Heart left ventricle (tissue), 13 donors: ENCODE measurements around the gene NAPSA.

Source experiments
- POLR2A ChIP-seq, 2 donors: fragments of 450-650 bp; IDR thresholded peaks; one replicate each; pipeline ENCODE4 v1.6.1; 2017; ENCODE audit warnings: antibody characterized with exemption in 2 of 2, mild to moderate bottlenecking in 2 of 2, moderate library complexity in 2 of 2
- TF ChIP-seq, protein P1 (sequence below), 12 donors: fragments of 200-600 bp; sonication (generic) in 4 of 12; IDR thresholded peaks; one replicate each; pipeline versions ENCODE4 v1.5.0 to v1.8.0; 2018 to 2022; ENCODE audit warnings: antibody characterized with exemption in 12 of 12, mild to moderate bottlenecking in 5 of 12
- donor health status: ischemic (EF 13 %, LVEDD 7.1; RV severe dilation, severe dysfunction).
- donor health status: DM: no; HTN: yes; CAD: no.
- donor health status: DM: no; HTN: no; CAD: no.
- donor health status: ischemic (EF 25% LVEDD 6.9; RV normal size, moderate dysfunction).
- donor health status: ischemic (EF 25% LVEDD 5.7; RV mildly dilated, moderate dysfunction).
- donor health status: ischemic (EF 35%, LVEDD 5.7; RV mildly dilated, moderate dysfunction).
- donor health status: nonischemic (EF 11% LVEDD 7.7; RV severe dilation, severe dysfunction).
- donor health status: DM: yes; HTN: yes; CAD: no.
- donor health status: PGD.
- donor health status: ischemic (EF 29% LVEDD 5.4; RV normal size, mild dysfunction).
- donor health status: nonischemic (EF 23%, LVEDD 6.1; RV moderate dilation, normal function).

DNA sequence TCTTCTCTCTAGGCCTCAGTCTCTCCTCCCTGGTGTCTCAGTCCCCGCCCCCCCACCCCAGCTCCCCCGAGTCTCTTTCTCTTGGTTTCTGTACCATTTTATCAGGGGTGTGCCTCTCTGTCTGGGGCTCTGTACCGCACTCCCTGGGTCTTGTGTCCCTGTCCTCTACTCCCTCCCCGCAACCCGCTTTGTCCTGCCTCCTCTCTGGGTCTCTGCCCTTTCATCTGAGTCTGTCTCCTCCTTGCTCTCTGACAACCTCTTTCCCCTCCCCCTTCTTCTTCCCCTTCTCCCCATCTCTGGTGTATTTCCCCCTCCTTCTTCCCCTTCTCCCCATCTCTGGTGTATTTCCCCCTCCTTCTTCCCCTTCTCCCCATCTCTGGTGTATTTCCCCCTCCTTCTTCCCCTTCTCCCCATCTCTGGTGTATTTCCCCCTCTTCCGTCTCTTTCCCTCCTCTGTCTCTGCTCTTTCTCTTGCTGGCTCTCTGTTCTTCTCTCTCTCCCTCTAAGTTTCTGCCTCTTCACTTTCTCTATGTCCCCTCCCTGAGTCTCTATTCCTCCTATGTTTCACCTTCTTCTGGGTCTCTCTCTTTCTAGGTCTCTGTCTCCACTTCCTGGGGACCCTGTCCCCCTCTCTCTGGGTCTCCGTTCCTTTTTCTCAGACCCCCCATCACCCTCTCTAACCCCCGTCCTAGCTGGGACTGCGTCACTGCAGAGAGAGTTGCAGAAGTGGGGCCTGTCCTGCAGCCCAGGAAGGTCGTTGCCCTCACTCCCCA, 34.0 kb downstream of the NAPSA start:
- TF ChIP-seq, protein P1, sequence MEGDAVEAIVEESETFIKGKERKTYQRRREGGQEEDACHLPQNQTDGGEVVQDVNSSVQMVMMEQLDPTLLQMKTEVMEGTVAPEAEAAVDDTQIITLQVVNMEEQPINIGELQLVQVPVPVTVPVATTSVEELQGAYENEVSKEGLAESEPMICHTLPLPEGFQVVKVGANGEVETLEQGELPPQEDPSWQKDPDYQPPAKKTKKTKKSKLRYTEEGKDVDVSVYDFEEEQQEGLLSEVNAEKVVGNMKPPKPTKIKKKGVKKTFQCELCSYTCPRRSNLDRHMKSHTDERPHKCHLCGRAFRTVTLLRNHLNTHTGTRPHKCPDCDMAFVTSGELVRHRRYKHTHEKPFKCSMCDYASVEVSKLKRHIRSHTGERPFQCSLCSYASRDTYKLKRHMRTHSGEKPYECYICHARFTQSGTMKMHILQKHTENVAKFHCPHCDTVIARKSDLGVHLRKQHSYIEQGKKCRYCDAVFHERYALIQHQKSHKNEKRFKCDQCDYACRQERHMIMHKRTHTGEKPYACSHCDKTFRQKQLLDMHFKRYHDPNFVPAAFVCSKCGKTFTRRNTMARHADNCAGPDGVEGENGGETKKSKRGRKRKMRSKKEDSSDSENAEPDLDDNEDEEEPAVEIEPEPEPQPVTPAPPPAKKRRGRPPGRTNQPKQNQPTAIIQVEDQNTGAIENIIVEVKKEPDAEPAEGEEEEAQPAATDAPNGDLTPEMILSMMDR (IDR thresholded peaks at IDR 0.05) = no peak
- no peak for TF ChIP-seq POLR2A (IDR thresholded peaks at IDR 0.05)
